Fibroblast of lung (primary cell): ENCODE measurements around the gene FGF22.

Experiments used
- EZH2 ChIP-seq: IDR thresholded peaks from 2 replicates; pipeline ENCODE4 v1.5.1; 2012; ENCODE audit warnings: low read length, control low read depth, mild to moderate bottlenecking; ENCODE audit errors: missing control alignments
- TF ChIP-seq, protein P1 (sequence below), 2 donors: IDR thresholded peaks in 1 of 2; conservative IDR thresholded peaks in 1 of 2; 1 replicate in 1 of 2; 2 replicates in 1 of 2; pipeline ENCODE4 v1.5.1; 2011 to 2012; ENCODE audit warnings: low read length in 2 of 2, control low read depth in 1 of 2, inconsistent platforms in 1 of 2, low read depth in 1 of 2, mild to moderate bottlenecking in 1 of 2

GRCh38 chr19:640606-641189, 1.0 kb downstream of the FGF22 start:
- TF ChIP-seq, protein P1, sequence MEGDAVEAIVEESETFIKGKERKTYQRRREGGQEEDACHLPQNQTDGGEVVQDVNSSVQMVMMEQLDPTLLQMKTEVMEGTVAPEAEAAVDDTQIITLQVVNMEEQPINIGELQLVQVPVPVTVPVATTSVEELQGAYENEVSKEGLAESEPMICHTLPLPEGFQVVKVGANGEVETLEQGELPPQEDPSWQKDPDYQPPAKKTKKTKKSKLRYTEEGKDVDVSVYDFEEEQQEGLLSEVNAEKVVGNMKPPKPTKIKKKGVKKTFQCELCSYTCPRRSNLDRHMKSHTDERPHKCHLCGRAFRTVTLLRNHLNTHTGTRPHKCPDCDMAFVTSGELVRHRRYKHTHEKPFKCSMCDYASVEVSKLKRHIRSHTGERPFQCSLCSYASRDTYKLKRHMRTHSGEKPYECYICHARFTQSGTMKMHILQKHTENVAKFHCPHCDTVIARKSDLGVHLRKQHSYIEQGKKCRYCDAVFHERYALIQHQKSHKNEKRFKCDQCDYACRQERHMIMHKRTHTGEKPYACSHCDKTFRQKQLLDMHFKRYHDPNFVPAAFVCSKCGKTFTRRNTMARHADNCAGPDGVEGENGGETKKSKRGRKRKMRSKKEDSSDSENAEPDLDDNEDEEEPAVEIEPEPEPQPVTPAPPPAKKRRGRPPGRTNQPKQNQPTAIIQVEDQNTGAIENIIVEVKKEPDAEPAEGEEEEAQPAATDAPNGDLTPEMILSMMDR (conservative IDR thresholded peaks at IDR 0.05 in 1 of 2, IDR thresholded peaks at IDR 0.05 in 1 of 2; ENCODE audit: low read depth in 1 of 2, low read length in 2 of 2) = no peak
- TF ChIP-seq EZH2 = no peak
